GM18868 (cell line): Measurements from ENCODE around the gene CIRBP.
"Not testable (repeated sequence)": the region's sequence is repeated elsewhere in the genome, so short reads cannot be mapped to it uniquely, and the experiment has no call there.

ENCODE experiments used
- ATAC-seq: cut with Tn5 transposase; IDR thresholded peaks from one replicate; pipeline ENCODE4 v1.9.1; 2021; ENCODE audit warnings: mild to moderate bottlenecking, moderate library complexity; ENCODE audit not compliant: unreplicated experiment

The CIRBP gene

DNA sequence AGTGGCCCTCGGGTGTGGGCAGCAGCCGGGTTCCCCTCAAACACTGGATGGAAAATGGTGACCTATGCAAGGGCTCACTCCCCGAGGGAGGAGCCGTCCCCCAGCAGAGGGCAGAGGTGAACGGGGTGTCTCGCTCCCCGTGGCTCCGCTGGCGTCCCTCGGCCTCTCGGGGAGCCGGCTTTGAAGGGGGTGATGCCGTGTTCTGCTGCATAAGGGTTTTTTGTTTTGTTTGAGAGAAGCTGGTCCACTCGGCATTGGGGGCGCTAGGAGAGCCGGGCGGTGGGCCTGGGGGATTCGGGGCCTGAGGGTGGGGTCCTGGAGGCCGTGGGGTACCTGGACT lies 20.5 kb downstream of the CIRBP start:
- ATAC-seq, result no peak

DNA sequence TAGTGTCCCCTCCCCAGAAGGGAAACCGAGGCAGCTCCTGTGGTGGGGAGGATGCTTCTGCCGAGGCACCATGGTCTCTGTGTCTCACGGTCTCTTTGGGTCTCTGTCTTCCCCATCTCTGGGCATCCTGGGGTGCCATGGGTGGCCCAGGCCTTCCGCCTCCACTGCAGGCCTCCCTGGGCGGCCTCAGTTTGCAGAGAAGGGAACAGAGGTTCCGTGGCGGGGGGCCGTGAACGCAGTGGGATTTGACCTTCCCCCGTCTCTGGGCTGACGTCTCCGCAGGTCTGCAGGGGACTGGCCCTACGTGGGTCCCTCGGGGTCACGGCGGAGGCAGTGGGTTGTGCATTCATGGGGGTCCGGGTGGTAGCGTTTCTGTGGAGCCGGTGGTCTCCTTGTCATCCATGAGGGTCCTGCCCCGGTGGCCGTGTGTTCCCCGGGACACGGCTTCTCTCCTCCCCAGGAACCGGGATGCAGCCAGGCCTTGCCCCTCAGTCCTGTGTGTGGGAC lies 21.1 kb downstream of the CIRBP start:
- no peak for ATAC-seq

DNA sequence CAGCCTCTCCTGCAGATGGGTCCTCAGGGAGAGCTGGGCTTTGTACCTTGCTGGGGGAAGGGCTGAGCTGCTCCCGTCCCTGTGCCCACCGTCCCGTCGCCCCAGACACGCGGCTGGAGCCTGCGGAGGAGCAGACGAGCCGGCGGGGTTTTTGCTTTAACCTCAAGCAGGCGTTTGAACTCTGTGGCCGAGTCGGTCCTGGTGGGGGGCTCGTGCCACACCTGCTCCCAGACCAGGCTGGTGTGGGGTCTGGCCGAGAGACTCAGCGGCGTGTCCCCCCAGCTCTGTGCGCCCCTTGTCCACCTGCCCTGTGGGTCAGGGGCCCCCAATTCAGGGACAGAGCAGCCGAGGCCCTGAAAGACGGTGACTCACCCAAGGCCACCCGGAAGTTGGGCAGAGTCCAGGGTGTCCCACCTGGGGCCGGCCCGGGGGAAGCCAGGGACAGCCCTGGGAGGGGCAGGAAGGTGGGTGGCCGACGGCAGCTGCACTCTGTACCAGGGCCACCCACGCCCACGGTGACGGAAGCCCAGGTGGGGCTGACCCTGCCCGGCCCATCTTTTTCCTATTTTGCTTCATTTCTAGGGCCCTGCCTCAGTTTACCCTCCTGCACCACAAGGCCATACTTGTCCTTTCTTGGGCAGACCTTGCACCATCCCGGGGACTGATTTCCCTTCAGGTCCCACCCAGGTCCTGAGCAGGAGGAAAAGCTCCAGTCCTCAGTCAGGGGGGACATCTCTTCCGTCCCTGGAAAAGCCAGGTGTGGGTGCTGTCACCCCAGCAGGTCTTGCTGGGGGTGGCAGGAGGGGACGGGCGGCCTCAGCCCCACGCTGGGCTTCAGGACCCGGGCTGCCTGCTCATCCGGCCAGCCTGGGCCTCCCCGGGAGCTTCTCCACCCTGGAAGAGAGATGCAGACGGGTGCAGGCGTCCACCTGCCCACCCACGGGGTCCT lies 21.8 kb downstream of the CIRBP start:
- no peak for ATAC-seq

DNA sequence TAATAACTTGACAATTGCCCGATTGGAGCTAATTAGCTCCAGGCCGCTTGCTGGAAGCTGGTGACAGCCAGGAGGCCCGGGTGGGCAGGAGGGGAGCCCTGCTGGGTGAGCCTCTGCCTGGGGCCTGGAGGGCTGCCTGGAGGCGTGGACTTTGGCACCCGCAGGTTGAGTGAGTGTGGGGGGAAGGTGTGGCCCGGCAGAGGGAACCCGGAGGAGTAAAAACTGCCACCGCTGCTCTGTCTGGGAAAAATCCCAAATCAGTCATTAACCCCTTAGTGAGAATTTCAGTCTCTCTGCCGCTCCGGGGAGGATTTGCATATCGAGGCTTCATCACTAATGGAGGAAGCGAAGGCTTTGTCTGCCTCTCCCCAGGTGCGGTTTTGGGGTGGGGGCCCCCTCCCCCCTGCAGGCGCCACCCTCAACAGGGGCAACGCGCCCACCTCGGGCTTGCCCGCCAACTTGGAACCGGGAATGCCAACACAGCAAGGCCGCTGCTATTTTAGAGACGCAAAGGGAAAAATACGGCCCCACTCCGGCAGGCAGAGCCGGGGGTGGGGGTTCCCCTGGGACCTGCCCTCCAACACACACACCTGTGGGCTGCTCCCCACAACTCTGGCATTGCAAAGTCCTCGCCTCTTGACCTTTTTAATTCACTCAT lies 22.8 kb downstream of the CIRBP start:
- no peak for ATAC-seq

DNA sequence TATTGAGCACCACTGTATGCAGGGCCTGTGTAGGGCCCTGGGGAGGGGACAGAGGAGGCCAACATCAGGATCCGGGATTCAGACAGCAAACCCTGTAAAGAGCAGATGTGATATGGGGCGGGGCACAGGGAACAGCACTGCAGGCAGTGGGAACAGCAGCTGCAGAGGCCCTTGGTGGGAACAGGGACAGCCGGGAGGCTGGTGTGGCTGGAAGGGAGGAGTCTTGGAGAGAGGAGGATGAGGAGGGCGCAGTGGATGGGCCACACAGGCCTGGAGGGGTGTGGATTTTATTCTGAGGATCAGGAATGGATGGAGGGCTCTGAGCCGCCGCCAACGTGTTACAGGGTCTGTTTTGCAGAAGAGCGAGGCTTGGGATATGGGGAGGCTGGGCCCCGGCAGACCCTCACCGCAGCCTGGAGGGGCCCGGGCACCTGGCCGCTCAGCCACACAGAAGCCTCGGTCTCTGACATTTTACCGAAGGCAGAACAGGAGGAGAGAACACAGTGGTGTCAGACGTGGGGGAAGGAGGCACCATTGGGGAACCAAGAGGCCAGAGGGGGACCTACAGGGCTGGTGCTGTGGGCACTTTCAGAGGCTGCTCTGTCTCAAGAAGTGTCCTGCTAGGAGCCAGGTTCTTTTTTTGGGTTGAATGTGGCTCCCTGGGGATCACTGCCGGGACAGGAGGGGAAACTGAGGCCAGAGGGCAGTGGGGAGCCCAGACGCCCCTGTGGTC lies 23.5 kb downstream of the CIRBP start:
- ATAC-seq, result no peak

DNA sequence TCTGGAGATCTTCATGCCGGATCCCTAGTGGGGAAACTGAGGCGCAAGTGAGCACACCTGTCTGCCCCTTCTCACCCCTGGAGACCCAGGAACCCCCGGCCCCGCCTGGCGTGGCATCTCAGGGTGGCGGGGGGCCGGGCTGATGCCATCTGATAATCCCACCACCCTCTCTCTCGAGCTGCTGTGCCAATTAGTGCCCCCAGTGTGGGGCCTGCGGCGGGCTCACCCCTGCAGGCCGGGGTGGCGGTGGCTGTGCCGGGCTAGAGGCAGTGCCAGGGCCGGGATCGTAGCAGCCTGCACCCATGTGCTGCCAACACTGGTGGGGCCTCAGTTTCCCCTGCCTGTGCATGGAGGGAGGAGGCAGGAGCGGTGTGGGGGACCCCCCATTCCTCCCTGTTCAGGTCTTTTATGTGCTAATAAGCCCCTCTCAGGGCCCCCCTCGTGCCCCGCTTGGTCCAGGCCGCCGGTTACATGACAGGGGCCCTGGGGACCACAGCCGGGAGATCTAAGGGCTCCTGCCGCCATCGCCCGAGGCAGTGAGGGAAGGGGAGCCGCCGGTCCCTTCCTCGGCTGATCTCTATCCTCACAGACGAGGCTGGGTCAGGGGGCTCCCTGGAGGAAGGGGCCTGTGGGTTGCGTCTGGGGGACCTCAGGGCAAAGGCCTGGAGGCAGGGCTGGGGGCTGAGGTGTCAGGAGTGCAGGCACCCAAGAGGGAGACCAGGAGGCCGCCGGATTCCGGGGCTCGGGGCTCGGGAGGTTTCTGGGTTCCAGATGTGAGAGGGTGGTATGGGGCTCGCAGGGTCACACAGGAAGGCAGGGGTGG lies 24.9 kb downstream of the CIRBP start:
- no peak for ATAC-seq

DNA sequence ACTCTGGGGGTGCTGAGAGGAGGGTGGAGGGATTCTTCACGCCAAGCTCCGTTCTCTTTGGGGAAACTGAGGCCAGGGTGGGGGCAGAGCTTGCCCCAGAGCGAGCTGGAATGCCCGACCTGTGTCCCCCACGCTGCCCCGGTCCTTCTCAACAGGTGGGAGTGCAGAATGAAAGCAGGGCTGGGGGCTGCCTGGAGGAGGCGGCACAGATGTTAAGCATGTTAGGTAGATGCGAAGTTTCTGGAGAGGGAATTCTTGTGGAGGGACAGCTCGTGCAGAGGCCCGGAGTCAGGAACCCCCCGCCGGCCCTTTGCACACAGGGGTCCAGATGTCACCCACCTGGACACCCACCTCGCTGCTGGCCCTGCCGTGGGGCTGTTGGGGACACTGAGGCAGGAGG lies 25.6 kb downstream of the CIRBP start:
- ATAC-seq, result no peak

DNA sequence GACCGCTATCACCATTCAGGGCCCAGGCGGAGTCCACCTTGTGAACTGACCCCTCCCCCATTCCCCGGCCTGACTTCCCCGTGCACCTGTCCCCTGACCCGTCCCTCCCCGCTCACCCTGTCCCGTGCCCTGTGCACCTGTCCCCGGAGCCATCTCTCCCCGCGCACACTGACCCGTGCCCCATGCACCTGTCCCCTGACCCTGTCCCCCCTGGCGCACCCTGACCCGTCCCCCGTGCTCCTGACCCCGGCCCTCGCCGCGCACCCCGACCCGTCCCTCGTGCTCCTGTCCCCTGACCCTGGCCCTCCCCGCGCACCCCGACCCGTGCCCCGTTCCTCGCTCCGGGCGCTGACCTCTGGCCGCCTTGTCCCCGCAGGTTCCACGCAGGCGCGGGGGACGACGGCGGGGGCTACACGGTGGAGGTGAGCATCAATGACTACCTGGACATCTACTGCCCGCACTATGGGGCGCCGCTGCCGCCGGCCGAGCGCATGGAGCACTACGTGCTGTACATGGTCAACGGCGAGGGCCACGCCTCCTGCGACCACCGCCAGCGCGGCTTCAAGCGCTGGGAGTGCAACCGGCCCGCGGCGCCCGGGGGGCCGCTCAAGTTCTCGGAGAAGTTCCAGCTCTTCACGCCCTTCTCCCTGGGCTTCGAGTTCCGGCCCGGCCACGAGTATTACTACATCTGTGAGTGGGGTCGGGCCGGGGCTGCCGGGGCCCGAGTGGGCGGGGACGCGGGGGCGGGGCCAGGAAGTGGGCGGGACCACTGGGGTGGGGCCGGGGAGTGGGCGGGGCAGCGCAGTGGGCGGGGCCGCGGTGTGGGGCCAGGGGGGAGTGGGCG lies 26.3 kb downstream of the CIRBP start:
- no peak for ATAC-seq

DNA sequence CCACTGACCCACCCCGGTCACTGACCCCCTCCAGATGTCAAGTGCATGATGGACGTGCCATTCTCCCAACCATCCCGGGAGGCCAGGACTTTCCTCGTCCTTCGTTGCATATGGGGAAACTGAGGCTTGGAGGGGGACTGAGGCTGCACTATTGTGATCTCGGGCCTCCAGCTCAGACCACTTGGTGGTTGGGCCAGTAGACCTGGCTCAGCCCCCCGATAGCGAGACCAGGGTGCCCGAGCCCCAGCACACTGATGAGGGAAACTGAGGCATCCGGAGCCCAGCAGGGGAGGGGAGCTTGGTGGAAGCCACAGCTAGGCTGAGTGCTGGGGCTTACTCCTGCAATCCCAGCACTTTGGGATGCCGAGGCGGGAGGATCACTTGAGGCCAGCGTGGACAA lies 26.9 kb downstream of the CIRBP start:
- ATAC-seq, result no peak

DNA sequence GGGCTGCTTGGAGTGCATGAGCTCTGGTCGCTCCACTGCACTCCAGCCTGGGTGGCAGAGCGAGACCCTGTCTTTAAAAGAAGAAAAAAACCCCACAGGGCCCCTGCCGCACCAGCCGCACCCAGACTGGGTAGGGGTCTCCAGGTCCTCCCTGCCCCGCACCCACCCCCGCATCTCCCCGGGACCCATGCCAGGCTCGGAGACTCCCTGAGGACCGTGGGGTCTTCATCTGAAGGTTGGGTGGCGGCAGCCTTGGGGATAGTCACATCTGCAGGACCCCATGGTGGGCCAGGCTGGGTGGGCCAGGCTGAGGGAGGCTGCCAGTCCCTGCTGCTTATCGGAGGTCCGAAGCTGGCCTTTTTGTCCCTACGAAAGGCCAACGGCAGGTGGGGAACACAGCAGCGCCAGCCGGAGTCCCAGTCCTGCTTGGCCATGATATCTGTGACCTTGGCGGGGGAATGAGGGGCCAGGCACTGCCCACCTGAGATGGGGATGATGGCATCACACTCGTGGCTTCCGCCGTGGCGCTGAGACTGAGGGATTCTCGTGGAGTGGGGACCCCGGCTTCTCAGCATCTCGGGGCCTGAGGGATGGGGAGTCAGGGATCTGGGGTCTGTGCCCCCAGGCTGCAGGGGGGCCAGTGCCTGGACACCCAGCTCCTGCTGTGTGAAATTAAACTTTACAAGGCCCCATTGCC lies 27.6 kb downstream of the CIRBP start:
- ATAC-seq, result no peak

DNA sequence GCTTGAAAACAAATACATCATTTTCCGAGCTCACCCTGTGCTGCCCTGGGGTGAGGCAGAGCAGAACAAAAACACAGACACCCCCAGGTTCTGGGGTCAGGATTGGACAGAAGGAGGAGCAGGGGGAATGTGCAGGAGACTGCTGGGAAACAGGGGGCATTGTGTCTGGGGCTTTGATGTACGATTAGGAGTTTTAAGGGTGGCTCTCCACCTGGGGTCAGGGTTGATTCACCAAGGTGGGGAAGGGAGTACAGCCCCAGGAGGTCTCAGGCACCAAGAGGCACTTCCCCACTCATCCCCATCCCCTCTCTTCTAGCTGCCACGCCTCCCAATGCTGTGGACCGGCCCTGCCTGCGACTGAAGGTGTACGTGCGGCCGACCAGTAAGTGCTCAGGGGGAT lies 29.1 kb downstream of the CIRBP start:
- no peak for ATAC-seq

DNA sequence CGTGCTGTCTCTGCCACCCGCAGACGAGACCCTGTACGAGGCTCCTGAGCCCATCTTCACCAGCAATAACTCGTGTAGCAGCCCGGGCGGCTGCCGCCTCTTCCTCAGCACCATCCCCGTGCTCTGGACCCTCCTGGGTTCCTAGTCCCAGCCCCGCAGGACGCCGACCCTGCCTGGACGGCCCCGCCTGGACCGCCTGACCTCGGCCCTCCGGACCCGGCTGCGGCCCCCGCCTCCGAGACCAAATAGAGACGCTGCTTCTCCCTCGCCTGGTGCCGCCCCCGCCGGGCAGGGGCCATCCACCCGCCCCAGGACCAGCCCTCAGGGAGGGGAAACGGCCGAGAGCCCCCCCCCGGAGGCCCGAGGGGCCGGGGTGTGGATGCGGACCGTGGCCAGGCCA lies 30.7 kb downstream of the CIRBP start:
- ATAC-seq, result no peak

DNA sequence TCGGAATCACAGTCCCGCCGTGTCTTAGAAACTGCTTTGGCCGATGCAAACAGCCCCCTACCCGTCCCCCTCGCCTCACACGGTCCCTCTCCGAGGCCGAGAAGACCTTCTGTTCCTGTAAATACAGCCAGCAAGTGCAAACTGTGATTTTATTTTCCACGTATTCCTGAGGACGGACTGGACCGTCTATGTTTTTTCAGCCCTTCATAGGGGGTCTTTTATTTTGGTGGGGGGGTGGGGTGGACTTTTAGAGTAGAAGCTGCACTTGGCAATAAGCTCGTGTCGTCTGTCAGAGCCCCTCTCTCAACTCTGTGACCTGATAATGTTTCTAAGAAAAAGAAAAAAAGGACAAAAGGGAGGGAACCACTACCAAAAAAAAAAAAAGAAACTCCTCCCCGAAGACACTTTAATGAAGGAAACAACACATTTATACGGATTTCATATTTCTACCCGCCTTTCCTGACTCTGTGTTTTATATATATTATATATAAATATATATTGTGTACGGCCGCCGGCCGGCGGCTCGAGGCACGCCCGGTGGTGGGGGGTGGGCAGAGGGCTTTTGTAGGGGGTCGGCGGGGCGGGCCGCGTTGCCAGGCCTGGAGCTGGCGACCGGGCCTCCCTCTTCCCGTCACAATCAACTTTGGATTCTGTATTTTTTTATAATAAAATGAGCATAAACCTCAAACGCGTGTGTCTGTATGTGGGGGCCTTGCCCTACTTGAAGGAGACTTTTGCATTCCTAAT lies 31.8 kb downstream of the CIRBP start:
- no peak for ATAC-seq

DNA sequence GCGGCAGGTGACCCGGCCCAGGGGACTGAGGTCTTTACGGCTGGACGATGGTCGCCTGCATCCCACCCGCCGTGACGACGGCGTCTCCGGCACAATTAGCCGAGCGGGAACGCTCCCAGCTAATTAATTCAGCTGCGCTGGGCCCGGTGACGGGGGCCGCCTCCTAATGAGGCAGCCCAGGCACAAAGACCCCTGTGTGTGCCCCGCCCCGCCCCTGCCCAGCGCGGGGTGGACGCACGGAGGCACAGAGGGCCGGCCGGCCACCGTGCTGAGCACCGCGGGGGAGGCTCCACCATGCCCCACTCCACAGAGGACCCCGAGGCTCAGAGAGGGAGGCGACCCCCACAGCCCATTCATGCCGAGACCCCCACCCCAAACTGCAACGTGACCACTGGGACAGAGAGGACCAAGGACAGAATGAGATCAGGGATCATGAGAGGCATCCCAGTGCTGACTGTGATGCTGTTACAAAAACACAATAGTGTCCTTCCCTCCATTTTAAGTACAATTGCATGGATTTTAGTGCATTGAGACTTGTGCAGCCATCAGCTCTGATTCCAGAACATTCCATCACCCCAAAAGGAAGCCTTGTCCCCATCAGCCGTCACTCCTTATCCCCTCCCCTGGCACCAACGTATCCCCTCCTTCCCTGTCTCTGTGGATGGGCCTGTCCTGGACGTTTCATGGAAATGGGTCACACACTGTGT lies 33.6 kb downstream of the CIRBP start:
- no peak for ATAC-seq

DNA sequence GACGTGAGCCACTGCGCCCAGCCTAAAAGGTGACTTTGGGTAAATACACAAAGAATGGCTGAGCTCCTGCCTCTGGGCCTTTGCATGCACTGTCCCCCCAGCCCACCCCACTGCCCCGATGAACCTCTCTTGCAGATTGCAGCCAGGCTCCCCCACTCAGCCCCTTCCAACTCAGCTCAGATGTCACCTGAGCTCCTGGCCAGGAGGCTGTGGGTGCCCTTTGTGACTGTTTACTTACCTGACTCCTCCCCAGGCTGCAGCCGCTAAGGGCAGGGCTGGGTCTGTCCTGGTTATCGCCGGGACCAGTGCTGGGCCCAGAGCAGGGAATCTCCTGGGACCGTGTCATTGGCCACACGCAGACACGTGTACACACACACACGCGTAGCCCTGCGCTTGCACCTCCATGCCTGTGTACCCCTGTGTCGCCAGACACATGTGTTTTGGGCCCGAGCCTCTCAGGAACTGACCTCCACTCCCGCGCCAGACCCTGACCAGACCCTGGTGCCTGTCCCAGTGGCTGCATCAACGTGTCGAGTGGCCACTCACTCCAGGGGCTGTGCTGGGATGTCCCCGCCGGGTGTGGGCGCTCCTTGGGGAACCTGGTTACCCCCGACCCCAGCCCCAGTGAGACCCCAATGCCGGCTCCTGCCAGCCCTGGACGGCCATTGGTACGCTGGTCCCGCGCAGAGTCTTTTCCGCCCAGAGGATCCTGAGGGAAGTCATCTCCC lies 35.2 kb downstream of the CIRBP start:
- no peak for ATAC-seq

DNA sequence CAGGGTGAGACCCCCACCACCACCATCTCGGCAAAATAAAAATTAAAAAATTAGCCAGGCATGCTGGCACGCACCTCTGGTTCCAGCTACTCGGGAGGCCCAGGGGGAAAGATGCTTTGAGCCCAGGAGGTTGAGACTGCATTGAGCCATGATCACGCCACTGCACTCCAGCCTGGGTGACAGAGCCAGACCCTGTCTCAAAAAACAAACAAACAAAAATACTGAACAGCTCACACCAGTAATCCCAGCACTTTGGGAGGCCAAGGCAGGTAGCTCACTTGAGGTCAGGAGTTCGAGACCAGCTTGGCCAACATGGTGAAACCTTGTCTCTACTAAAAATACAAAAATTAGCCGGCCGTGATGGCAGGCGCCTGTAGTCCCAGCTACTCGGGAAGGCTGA lies 36.2 kb downstream of the CIRBP start:
- not testable (repeated sequence) for ATAC-seq

DNA sequence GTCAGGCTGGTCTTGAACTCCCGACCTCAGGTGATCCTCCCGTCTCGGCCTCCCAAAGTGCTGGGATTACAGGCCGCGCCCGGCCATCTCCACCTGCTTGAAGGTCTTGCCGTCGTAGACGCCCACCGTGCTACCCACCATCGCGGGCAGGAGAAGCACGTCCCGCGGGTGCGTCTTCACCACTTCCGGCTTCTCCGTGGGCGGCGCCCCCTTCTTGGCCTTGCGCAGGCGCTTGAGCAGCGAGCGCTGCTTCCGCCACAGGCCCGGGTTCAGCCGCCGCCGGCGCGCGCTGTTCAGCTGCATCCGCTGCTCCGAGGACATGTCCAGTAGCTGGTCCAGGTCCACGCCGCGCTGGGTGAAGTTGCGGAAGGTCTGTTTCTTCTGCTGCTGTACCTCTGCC lies 38.2 kb downstream of the CIRBP start:
- no peak for ATAC-seq
